ENCODE measurements around the gene RWDD1. TPM values are rescaled to one million over a fixed set of nuclear protein-coding genes. Genes with fewer than 3 reads are reported as not detected.

The RWDD1 gene
- total and polyA plus RNA-seq, 2 of the 13 experiments (the other 11 are each of a cell fraction or from before 2014, with no cell fraction given), result 27.4 to 67.1 TPM

DNA sequence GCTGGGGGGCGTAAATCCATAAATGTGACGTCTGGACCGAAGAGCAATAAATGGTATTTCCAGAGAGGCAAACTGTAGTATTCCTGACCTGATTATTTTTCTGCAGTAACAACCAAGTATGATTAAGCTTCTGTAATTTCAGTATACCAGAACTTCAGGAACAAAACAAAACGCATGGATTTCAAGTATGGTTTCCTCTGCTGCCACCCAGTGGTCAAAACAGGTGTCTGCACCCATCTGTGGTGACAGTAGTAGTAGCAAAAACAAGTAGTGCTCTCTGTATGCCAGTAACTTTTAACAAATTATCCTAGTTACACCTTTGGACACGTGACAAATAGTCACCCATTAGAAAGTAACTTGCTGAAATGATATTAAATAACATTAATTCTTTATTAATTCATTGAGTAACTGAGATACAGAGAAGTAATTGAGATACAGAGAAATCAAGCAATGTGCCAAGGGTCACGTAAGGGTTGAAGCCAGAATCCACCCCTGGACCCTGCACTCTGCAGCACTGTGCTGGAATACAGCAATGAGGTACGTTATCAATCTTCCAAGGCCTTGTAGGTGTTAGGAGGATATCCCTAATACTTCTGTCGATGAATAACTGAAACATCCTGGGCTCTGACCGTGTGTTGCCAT is 9.8 kb upstream of the RWDD1 start (continued):
- TF ChIP-seq, protein P1, sequence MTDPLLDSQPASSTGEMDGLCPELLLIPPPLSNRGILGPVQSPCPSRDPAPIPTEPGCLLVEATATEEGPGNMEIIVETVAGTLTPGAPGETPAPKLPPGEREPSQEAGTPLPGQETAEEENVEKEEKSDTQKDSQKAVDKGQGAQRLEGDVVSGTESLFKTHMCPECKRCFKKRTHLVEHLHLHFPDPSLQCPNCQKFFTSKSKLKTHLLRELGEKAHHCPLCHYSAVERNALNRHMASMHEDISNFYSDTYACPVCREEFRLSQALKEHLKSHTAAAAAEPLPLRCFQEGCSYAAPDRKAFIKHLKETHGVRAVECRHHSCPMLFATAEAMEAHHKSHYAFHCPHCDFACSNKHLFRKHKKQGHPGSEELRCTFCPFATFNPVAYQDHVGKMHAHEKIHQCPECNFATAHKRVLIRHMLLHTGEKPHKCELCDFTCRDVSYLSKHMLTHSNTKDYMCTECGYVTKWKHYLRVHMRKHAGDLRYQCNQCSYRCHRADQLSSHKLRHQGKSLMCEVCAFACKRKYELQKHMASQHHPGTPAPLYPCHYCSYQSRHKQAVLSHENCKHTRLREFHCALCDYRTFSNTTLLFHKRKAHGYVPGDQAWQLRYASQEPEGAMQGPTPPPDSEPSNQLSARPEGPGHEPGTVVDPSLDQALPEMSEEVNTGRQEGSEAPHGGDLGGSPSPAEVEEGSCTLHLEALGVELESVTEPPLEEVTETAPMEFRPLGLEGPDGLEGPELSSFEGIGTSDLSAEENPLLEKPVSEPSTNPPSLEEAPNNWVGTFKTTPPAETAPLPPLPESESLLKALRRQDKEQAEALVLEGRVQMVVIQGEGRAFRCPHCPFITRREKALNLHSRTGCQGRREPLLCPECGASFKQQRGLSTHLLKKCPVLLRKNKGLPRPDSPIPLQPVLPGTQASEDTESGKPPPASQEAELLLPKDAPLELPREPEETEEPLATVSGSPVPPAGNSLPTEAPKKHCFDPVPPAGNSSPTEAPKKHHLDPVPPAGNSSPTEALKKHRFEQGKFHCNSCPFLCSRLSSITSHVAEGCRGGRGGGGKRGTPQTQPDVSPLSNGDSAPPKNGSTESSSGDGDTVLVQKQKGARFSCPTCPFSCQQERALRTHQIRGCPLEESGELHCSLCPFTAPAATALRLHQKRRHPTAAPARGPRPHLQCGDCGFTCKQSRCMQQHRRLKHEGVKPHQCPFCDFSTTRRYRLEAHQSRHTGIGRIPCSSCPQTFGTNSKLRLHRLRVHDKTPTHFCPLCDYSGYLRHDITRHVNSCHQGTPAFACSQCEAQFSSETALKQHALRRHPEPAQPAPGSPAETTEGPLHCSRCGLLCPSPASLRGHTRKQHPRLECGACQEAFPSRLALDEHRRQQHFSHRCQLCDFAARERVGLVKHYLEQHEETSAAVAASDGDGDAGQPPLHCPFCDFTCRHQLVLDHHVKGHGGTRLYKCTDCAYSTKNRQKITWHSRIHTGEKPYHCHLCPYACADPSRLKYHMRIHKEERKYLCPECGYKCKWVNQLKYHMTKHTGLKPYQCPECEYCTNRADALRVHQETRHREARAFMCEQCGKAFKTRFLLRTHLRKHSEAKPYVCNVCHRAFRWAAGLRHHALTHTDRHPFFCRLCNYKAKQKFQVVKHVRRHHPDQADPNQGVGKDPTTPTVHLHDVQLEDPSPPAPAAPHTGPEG (CRISPR knock-in tag; IDR thresholded peaks at IDR 0.05), result no peak
- TF ChIP-seq ZNF557 (CRISPR knock-in tag; IDR thresholded peaks at IDR 0.05), result no peak
- TF ChIP-seq, protein P2, sequence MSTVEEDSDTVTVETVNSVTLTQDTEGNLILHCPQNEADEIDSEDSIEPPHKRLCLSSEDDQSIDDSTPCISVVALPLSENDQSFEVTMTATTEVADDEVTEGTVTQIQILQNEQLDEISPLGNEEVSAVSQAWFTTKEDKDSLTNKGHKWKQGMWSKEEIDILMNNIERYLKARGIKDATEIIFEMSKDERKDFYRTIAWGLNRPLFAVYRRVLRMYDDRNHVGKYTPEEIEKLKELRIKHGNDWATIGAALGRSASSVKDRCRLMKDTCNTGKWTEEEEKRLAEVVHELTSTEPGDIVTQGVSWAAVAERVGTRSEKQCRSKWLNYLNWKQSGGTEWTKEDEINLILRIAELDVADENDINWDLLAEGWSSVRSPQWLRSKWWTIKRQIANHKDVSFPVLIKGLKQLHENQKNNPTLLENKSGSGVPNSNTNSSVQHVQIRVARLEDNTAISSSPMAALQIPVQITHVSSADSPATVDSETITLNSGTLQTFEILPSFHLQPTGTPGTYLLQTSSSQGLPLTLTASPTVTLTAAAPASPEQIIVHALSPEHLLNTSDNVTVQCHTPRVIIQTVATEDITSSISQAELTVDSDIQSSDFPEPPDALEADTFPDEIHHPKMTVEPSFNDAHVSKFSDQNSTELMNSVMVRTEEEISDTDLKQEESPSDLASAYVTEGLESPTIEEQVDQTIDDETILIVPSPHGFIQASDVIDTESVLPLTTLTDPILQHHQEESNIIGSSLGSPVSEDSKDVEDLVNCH (CRISPR knock-in tag; IDR thresholded peaks at IDR 0.05), result peak; percentile 34; the same call in 1 of the 2 replicates
- TF ChIP-seq STAG1 (CRISPR knock-in tag; IDR thresholded peaks at IDR 0.05), result peak; percentile 88
- no peak for TF ChIP-seq ZBTB8A (CRISPR knock-in tag; IDR thresholded peaks at IDR 0.05; ENCODE audit: borderline replicate concordance, low read depth)
- TF ChIP-seq SATB2 (CRISPR knock-in tag; IDR thresholded peaks at IDR 0.05), result no peak
- no peak for TF ChIP-seq TMF1 (CRISPR knock-in tag; IDR thresholded peaks at IDR 0.05; ENCODE audit: low read depth)
- no peak for TF ChIP-seq ZNF235 (CRISPR knock-in tag; IDR thresholded peaks at IDR 0.05; ENCODE audit: borderline replicate concordance)
- TF ChIP-seq CREB1 (IDR thresholded peaks at IDR 0.05), result no peak
- no peak for TF ChIP-seq CREB1 (CRISPR knock-in tag; IDR thresholded peaks at IDR 0.05)
- no peak for TF ChIP-seq SPEN (CRISPR knock-in tag; IDR thresholded peaks at IDR 0.05; ENCODE audit: low read depth)
- no peak for TF ChIP-seq AGO2 (optimal IDR thresholded peaks at IDR 0.05; ENCODE audit: low read depth, low read length)
- TF ChIP-seq DNMT1 (CRISPR knock-in tag; IDR thresholded peaks at IDR 0.05), result no peak

All from HepG2 (cell line).